Right cardiac atrium (tissue), 5 donors: Measurements from ENCODE around the gene SSH2. TPM values are rescaled to one million over a fixed set of nuclear protein-coding genes. Genes with fewer than 3 reads are reported as not detected.
"Not testable (repeated sequence)": the region's sequence is repeated elsewhere in the genome, so short reads cannot be mapped to it uniquely, and the experiment has no call there.

Experiments
- ATAC-seq, 2 donors: fragments of 200-7000 bp; cut with Tn5 transposase; one replicate each; pipeline versions ENCODE4 v1.8.0 to v1.9.1; 2020; ENCODE audit warnings: moderate library complexity in 2 of 2, mild to moderate bottlenecking in 1 of 2
- DNase-seq, 3 donors: peaks; one replicate each; pipeline ENCODE4 v3.0.0-alpha.2; 2020
- H3K27ac ChIP-seq: one replicate; pipeline ENCODE4 v1.5.1; 2013; ENCODE audit warnings: mild to moderate bottlenecking, low read length, control low read depth, moderate library complexity
- H3K27me3 ChIP-seq: one replicate; pipeline ENCODE4 v1.6.1; 2013; ENCODE audit not compliant: control insufficient read depth, insufficient read depth
- H3K4me1 ChIP-seq: one replicate; pipeline ENCODE4 v1.6.1; 2013; ENCODE audit warnings: low read length; ENCODE audit not compliant: control insufficient read depth, insufficient read depth
- H3K4me3 ChIP-seq: one replicate; pipeline ENCODE4 v1.5.1; 2013; ENCODE audit warnings: low read length, control low read depth
- H3K9me3 ChIP-seq: one replicate; pipeline ENCODE4 v1.6.1; 2013; ENCODE audit warnings: low read length; ENCODE audit not compliant: control insufficient read depth
- WGBS: extraction: QIAGEN DNeasy Blood & Tissue Kit; methylation state at CpG from one replicate; pipeline ENCODE4 v1.1.7; 2013; 5-methylcytosine and 5-hydroxymethylcytosine counted together
- intact Hi-C, 4 donors: fragments of 100-400 bp; cut with DNase I; formaldehyde crosslinking; loops; one replicate each; pipeline versions ENCODE4 v1.11.0 to v1.14.0; 2022 to 2023
- polyA plus RNA-seq: library from polyadenylated mRNA; stranded (reverse); fragments of 200-250 nt; gene quantifications from one replicate; pipeline ENCODE4 v1.2.3, GENCODE V29; 2013
- total RNA-seq, 4 donors: library from RNA; stranded (reverse); fragmentation: NEBNext Ultra II Directional; extraction: Animal tissue kit (Norgen Biotek cat#: 25700); gene quantifications; one replicate each; pipeline ENCODE4 v1.2.1, GENCODE V29; 2021
- donor health status: healthy with polysubstance abuse.
- donor health status: DM: no; HTN: yes; CAD: no.
- donor health status: DM: no; HTN: no; CAD: no.
- donor health status: DM: no; HTN: yes; CAD: no; lungs with severe emphysema.
- donor health status: DM: yes; HTN: yes; CAD: no.

The SSH2 gene
- total and polyA plus RNA-seq, 5 donors, result 18.8 to 43.5 (median 37.5) TPM

DNA sequence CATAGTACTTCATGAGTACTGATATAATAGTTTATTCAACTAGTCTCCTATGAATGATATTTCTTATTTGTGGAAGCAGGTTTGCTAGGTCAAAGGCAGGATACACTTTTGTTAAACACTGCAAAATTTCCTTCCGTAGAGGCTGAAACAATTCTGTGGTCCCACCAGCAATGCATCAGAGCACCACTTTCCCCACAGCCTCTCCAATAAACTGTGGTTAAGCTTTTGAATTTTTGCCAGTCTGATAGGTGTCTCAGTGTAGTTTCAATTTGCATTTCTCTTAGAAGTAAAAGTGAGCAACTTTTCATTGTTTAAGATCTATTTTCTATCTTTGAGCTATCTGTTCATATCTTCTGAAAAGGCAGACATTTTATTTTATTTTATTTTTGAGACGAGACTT is 270.9 kb downstream of the SSH2 start:
- H3K9me3 ChIP-seq, result no peaks in the 10 kb centered on the region
- WGBS, result 81% methylated on average over 2 of the region's 2 CpGs
- H3K4me3 ChIP-seq, result no peak overlapping the region
- no peak overlapping the region for H3K27ac ChIP-seq
- no peak for DNase-seq
- H3K27me3 ChIP-seq, result no peaks in the 10 kb centered on the region
- intact Hi-C loops, result no loop called here
- ATAC-seq, result no peak
- peaks cover 1% of the 10 kb centered on the region for H3K4me1 ChIP-seq

DNA sequence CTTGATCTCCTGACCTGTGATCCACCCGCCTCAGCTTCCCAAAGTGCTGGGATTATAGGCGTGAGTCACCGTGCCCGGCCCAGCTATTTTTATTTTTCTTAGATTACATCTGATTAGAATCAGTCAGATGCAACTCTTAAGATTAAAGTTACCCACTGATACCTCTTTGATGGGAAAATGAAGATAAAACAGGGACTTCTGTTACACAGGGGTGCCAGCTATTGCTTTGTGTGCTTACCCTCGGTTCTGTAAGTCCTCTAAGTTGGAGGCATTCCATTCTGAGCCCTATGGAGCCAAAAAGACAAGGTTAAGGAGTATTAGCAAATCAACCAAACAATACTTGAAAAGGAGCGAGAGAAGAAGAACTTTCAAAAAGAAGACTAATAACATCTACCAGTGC is 274.7 kb downstream of the SSH2 start:
- Histone ChIP-seq H3K27ac (no peak overlapping the region), H3K27me3 (no peaks in the 10 kb centered on the region), H3K4me1 (no peaks in the 10 kb centered on the region), H3K4me3 (no peak overlapping the region), H3K9me3 (no peaks in the 10 kb centered on the region)
- ATAC-seq (no peak), DNase-seq (no peak)
- 89% methylated on average over 6 of the region's 6 CpGs for WGBS
- intact Hi-C loops, result no loop called here

DNA sequence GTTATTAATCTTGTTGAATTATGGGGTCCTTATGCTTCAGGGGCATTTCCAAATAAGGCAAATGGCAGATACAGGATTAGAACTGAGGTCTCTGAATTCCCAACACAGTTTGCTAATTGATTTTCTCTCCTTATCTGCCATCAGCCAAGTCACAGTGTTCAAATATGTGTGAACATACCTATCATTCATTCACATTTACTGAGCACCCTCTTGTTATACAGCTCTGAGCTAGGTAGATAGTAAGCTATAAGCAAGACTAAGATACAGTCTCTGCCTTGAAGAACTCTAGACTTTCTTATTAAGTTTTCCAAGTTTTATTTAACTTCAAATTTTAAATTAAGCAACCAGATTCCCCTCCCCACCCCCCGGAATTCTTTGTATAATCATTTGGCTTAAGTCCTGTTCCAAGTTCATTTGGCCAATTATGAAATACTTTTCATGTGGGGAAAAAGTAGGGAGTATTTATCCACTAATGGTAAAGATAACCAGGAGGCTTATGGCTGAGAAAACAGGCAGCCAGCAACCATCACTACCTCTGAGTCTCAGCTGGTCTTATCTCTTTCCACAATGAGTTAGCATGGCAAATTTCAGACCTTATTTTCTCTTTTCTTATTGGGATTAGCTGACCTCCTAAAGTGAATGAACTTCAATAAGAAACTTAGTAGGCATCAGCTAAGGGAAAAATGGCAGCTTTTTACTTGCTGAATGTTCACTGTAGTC is 275.9 kb downstream of the SSH2 start:
- no peak for DNase-seq
- 45% methylated on average over 1 of the region's 1 CpG for WGBS
- intact Hi-C loops, result no loop called here

DNA sequence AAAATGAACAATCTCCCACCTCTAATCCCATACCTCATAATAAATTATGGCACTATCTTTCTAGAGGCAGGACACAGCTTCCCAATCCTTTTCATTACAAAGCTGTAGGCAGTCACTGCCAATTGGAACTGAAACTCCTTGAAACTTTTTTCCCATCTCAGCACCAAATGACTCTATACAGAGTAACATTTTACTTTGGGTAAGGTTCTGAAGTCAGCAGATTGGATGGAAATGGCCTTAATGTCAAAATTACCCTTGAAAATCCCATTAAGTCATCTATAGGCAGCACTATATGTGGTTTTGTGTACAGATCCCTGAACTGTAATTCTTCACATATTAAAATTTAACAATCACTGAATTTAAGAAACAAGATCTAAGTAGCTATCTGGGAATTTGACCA is 277.1 kb downstream of the SSH2 start:
- DNase-seq (no peak), ATAC-seq (no peak)
- H3K27ac ChIP-seq, result no peak overlapping the region
- H3K4me1 ChIP-seq, result no peaks in the 10 kb centered on the region
- no peaks in the 10 kb centered on the region for H3K27me3 ChIP-seq
- intact Hi-C loops, result no loop called here
- H3K9me3 ChIP-seq, result no peaks in the 10 kb centered on the region
- H3K4me3 ChIP-seq, result no peak overlapping the region

More for the DNA sequence above, 275.9 kb downstream of the SSH2 start:
- ATAC-seq, result no peak
- H3K9me3 ChIP-seq, result no peaks in the 10 kb centered on the region
- no peaks in the 10 kb centered on the region for H3K4me1 ChIP-seq
- no peaks in the 10 kb centered on the region for H3K27me3 ChIP-seq
- H3K27ac ChIP-seq, result no peak overlapping the region
- H3K4me3 ChIP-seq, result no peak overlapping the region

DNA sequence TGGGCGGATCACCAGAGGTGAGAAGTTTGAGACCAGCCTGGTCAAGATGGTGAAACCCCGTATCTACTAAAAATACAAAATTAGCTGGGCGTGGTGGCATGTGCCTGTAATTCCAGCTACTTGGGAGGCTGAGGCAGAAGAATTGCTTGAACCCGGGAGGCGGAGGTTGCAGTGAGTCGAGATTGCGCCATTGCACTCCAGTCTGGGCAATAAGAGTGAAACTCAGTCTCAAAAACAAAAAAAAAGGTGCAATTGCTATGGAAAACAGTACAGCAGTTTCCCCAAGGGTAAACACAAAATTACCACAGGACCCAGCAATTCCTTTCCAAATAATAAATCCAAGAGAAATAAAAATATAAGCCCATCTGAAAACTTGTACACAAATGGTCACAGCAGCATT is 278.1 kb downstream of the SSH2 start:
- WGBS, result 92% methylated on average over 7 of the region's 7 CpGs
- H3K4me1 ChIP-seq, H3K4me3 ChIP-seq, ATAC-seq, intact Hi-C loops, H3K9me3 ChIP-seq, H3K27me3 ChIP-seq: not testable (repeated sequence)
- DNase-seq, result peak in 2 of 3 donors; percentile 12 to 57
- H3K27ac ChIP-seq, result peak overlapping the region; percentile 37

DNA sequence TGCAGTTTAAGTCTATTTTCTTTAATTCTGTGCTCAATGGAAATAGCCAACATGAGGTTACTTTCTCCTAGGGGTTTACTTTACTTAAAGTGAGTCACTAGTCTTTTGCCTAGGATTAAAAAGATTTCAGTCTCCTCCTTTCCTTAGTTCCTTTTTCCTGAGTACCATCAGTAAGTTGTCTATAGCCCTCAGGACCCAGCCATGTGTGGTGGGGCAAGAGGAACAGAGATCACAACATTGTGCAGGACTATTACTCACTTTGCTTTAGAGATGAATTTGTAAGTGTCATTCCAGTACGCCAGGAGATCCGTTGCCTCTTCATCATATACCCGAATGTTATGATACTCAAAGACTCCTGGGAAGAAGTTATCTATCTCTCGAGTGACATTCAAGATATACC is 279.6 kb downstream of the SSH2 start:
- ATAC-seq (no peak), DNase-seq (no peak)
- Histone ChIP-seq H3K27ac (no peak overlapping the region), H3K4me3 (no peak overlapping the region), H3K27me3 (no peaks in the 10 kb centered on the region), H3K9me3 (no peaks in the 10 kb centered on the region), H3K4me1 (peaks cover 2% of the 10 kb centered on the region)
- intact Hi-C loops, result no loop called here
- WGBS, result 65% methylated on average over 4 of the region's 4 CpGs

DNA sequence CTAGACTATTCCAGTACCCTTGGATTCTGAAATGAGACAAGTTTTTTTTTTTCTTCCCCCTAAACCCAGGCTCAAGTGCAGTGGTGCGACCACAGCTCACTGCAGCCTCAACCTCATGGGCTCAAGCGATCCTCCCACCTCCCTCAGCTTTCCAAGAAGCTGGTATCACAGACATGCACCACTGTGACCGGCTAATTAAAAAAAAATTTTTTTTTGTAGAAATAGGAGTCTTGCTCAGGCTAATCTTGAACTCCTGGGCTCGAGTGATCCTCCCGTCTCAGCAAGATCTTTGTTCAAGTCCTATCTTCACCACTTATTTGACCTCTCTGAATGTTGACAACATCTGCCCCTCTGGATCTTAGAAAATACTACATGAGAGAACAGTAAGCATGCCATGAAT is 280.7 kb downstream of the SSH2 start:
- no peak for DNase-seq
- Histone ChIP-seq H3K27ac (no peak overlapping the region), H3K27me3 (no peaks in the 10 kb centered on the region), H3K4me3 (no peak overlapping the region), H3K9me3 (no peaks in the 10 kb centered on the region), H3K4me1 (peaks cover 2% of the 10 kb centered on the region)
- WGBS, result 78% methylated on average over 5 of the region's 5 CpGs
- no peak for ATAC-seq
- intact Hi-C loops, result no loop called here

DNA sequence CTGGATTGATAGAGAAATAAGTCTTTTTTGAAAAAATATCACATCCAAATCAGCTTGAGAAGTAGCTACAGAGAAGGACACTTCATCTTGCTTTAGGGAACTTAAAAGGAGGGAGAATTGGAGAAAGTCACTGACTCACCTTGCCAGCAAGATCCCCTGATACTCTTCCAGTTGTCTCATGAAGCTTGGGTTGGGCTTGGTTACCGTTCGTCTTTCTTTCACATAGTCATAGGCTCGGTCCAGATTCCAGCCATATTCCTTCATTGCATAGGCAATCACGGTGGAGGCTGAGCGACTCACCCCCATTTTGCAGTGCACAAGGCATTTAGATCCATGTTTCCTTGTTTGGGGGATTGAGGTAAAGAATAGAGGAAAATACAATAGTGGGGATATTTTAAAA is 282.0 kb downstream of the SSH2 start:
- whole genome bisulfite sequencing, result 90% methylated on average over 5 of the region's 5 CpGs
- DNase-seq (no peak), ATAC-seq (no peak)
- intact Hi-C loops, result no loop called here
- H3K27ac ChIP-seq, result no peak overlapping the region
- no peaks in the 10 kb centered on the region for H3K9me3 ChIP-seq
- no peak overlapping the region for H3K4me3 ChIP-seq
- H3K27me3 ChIP-seq, result no peaks in the 10 kb centered on the region
- peaks cover 9% of the 10 kb centered on the region for H3K4me1 ChIP-seq

DNA sequence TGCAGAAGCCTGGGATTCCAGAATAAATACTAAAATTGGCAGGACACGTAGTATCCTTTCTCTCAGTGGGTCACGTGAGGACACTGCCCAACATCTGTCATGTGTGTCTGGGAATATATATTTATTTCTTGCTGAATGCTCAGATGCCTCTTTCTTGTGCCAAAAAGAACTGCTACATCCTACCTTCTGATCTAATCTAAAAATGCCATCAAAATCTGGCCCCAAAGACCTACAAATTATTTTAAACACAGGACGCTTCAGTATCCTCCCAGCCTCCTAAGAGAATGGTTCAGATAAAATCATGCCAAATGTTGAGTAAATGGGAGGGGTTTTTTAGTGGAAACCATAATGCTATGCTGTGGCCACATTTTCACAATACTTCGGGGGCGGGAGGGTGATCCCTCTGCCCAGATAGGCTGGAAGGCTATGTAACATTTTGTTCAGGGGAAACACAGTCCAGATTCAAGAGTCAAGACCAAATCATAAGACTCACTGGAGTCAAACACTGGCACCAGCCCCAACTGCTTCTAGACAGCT is 284.4 kb downstream of the SSH2 start:
- H3K27me3 ChIP-seq, result no peaks in the 10 kb centered on the region
- WGBS, result 10% methylated on average over 5 of the region's 5 CpGs
- H3K9me3 ChIP-seq, result no peaks in the 10 kb centered on the region
- peak overlapping the region; percentile 95 for H3K27ac ChIP-seq
- ATAC-seq (peak; percentile 92 to 94), DNase-seq (peak; percentile 84 to 94 (median 85))
- intact Hi-C loops, result no loop called here
- no peak overlapping the region for H3K4me3 ChIP-seq
- H3K4me1 ChIP-seq, result peaks cover 14% of the 10 kb centered on the region

DNA sequence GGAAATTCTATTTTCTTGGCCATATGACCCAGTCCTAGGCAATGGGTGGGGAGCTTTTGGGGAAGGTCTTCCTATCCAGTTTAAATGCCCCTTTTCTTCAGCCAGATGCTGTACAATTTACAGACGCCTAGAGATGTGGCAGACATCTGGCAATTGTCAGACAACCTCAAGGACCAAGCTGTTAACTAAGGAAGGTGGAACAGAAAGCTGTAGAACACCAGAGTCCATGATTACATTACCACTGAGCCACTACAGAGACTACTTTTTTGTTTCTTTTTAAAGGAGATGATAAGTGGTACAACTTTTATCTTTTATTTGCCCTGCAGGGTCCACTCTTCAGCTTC is 286.2 kb downstream of the SSH2 start:
- intact Hi-C loops, result loop anchor here in 1 of 4 donors (5.0 kb wide), 1 partner anchor 134 kb away; no protein-coding TSS in a partner anchor
- DNase-seq (no peak), ATAC-seq (no peak)
- H3K4me1 ChIP-seq, result peaks cover 19% of the 10 kb centered on the region
- H3K9me3 ChIP-seq, result no peaks in the 10 kb centered on the region
- no peak overlapping the region for H3K4me3 ChIP-seq
- WGBS, result 66% methylated on average over 1 of the region's 1 CpG
- peak overlapping the region; percentile 95 for H3K27ac ChIP-seq
- H3K27me3 ChIP-seq, result no peaks in the 10 kb centered on the region

DNA sequence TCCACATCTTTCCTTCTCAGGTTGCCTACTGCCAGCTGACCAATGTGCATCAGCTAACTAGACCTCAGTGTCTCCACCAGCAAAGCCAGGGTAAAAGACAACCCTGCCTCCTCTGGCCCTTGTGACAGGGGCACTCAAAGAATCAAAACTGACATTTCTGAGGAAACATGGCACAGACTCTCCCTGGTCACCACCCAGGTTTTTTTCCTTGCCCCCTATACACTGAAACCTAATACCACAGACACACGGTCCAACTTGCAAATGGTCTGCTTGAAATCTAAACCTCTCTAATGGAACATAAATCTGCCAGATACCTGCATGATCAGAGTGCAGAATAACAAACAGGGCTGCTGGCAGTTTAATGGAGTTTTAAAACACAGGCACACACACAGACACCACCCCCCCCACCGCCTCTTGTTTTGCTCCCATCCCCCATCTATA is 287.8 kb downstream of the SSH2 start:
- 52% methylated on average over 2 of the region's 2 CpGs for WGBS
- intact Hi-C loops, result loop anchor here in 1 of 4 donors (5.0 kb wide), 1 partner anchor 135 kb away; no protein-coding TSS in a partner anchor
- Histone ChIP-seq H3K4me3 (no peak overlapping the region), H3K27ac (peak overlapping the region; percentile 83), H3K4me1 (peaks cover 19% of the 10 kb centered on the region), H3K9me3 (no peaks in the 10 kb centered on the region), H3K27me3 (no peaks in the 10 kb centered on the region)
- ATAC-seq, result no peak
- no peak for DNase-seq
